Measurements from ENCODE around the gene AQR.
"Not testable (repeated sequence)": the region's sequence is repeated elsewhere in the genome, so short reads cannot be mapped to it uniquely, and the experiment has no call there.

Gene AQR

GRCh38 chr15:34969340-34970097 is at the start of gene AQR:
Gene AQR, minus strand, starts transcription at chr15:34969742. Its CDS starts 129 bp downstream, at chr15:34969613.
- peak; percentile 78 to 83 for DNase-seq (ENCODE audit: low read depth in 2 of 2)

- DNase-seq (ENCODE audit: low read depth in 2 of 2) = no peak
Measured at GRCh38 chr15:35014241-35014640, 44.7 kb upstream of the AQR start.

GRCh38 chr15:35013370-35013769 is 43.8 kb upstream of the AQR start:
- no peak for DNase-seq (ENCODE audit: low read depth in 2 of 2)

GRCh38 chr15:35007397-35007796 is 37.9 kb upstream of the AQR start:
- no peak for DNase-seq (ENCODE audit: low read depth in 2 of 2)

GRCh38 chr15:35005933-35006332 is 36.4 kb upstream of the AQR start:
- no peak for DNase-seq (ENCODE audit: low read depth in 2 of 2)

- no peak for DNase-seq (ENCODE audit: low read depth in 2 of 2)
Measured at GRCh38 chr15:35003928-35004327, 34.4 kb upstream of the AQR start.

GRCh38 chr15:35000511-35000910 is 31.0 kb upstream of the AQR start:
- no peak for DNase-seq (ENCODE audit: low read depth in 2 of 2)

- DNase-seq (ENCODE audit: low read depth in 2 of 2) = no peak
Measured at GRCh38 chr15:34999906-35000305, 30.4 kb upstream of the AQR start.

GRCh38 chr15:34994925-34995324 is 25.4 kb upstream of the AQR start:
- DNase-seq (ENCODE audit: low read depth in 2 of 2) = no peak

- DNase-seq (ENCODE audit: low read depth in 2 of 2) = no peak
Measured at GRCh38 chr15:34993877-34994276, 24.3 kb upstream of the AQR start.

- DNase-seq (ENCODE audit: low read depth in 2 of 2) = no peak
Measured at GRCh38 chr15:34993412-34993811, 23.9 kb upstream of the AQR start.

GRCh38 chr15:34988027-34988902 is 18.7 kb upstream of the AQR start, which contains the start of gene ZNF770:
Gene ZNF770, minus strand, starts transcription at chr15:34988287. Its CDS starts 4,853 bp downstream, at chr15:34983434.
- DNase-seq (ENCODE audit: low read depth in 2 of 2) = peak; percentile 72 to 77

- DNase-seq (ENCODE audit: low read depth in 2 of 2) = no peak
Measured at GRCh38 chr15:34987609-34988026, 18.1 kb upstream of the AQR start.

GRCh38 chr15:34986771-34987480 is 17.4 kb upstream of the AQR start:
- no peak for DNase-seq (ENCODE audit: low read depth in 2 of 2)

GRCh38 chr15:34986326-34986725 is 16.8 kb upstream of the AQR start:
- DNase-seq (ENCODE audit: low read depth in 2 of 2) = no peak

- DNase-seq (ENCODE audit: low read depth in 2 of 2) = no peak
Measured at GRCh38 chr15:34984889-34985630, 15.5 kb upstream of the AQR start.

- DNase-seq (ENCODE audit: low read depth in 2 of 2) = no peak
Measured at GRCh38 chr15:34976743-34977142, 7.2 kb upstream of the AQR start.

GRCh38 chr15:34976073-34976472 is 6.5 kb upstream of the AQR start:
- DNase-seq (ENCODE audit: low read depth in 2 of 2) = no peak

- DNase-seq (ENCODE audit: low read depth in 2 of 2) = no peak
Measured at GRCh38 chr15:34973512-34973911, 4.0 kb upstream of the AQR start.

- not testable (repeated sequence) for DNase-seq (ENCODE audit: low read depth in 2 of 2)
Measured at GRCh38 chr15:34970098-34970643, 629 bp upstream of the AQR start.

- DNase-seq (ENCODE audit: low read depth in 2 of 2) = no peak
Measured at GRCh38 chr15:34964277-34964676, 5.3 kb downstream of the AQR start.
